PC-9 (cell line): ENCODE data around the gene HSPA8. TPM values are rescaled to one million over a fixed set of nuclear protein-coding genes. Genes with fewer than 3 reads are reported as not detected.

ENCODE experiments used
- BruUV-seq: library from RNA; stranded (reverse); fragments of 400-500 nt; replicated peaks from 2 replicates; lab custom pipeline; 2021; lab: Mats Ljungman, UMichigan
- CTCF ChIA-PET: fragments of 300-600 bp; sonication (Branson Sonifier 250); formaldehyde crosslinking; loops from one replicate; lab custom pipeline; 2022; ENCODE audit warnings: antibody characterized with exemption; lab: Charles Lee
- POLR2A ChIA-PET: fragments of 300-600 bp; sonication (Branson Sonifier 250); formaldehyde crosslinking; loops from one replicate; lab custom pipeline; 2022; ENCODE audit warnings: antibody characterized with exemption; ENCODE audit not compliant: unreplicated experiment; lab: Charles Lee
- DNase-seq, 2 experiments: peaks; one replicate each; pipeline versions ENCODE4 v3.0.0 to v3.0.0-alpha.2; 2015 to 2022; ENCODE audit warnings: mixed read lengths in 1 of 2
- H2AFZ ChIP-seq: fragments of 200-600 bp; sonication (generic); 2 replicates; pipeline ENCODE4 v1.8.1; 2017; ENCODE audit warnings: antibody characterized with exemption
- H3F3A ChIP-seq: fragments of 200-600 bp; sonication (generic); 2 replicates; pipeline ENCODE4 v1.8.1; 2017; ENCODE audit warnings: antibody characterized with exemption, mild to moderate bottlenecking, low read depth; ENCODE audit not compliant: insufficient read depth
- H3K27ac ChIP-seq: fragments of 200-600 bp; sonication (generic); 2 replicates; pipeline ENCODE4 v1.6.1; 2016; ENCODE audit warnings: mixed run types
- H3K27me3 ChIP-seq: fragments of 200-600 bp; sonication (generic); 2 replicates; pipeline ENCODE4 v1.6.1; 2016; ENCODE audit warnings: low read depth, mixed run types; ENCODE audit not compliant: insufficient read depth
- H3K36me3 ChIP-seq: fragments of 200-600 bp; sonication (generic); 2 replicates; pipeline ENCODE4 v1.6.1; 2016; ENCODE audit warnings: low read depth, mixed run types
- H3K4me1 ChIP-seq: fragments of 200-600 bp; sonication (generic); replicated peaks from 2 replicates; pipeline ENCODE4 v1.6.1; 2016; ENCODE audit warnings: mixed run types; ENCODE audit not compliant: insufficient read depth
- H3K4me2 ChIP-seq: fragments of 200-600 bp; sonication (generic); 2 replicates; pipeline ENCODE4 v1.6.1; 2017; ENCODE audit warnings: mixed run types
- H3K4me3 ChIP-seq: fragments of 200-600 bp; sonication (generic); 2 replicates; pipeline ENCODE4 v1.6.1; 2016; ENCODE audit warnings: mixed run types
- H3K79me2 ChIP-seq: fragments of 200-600 bp; sonication (generic); 2 replicates; pipeline ENCODE4 v1.6.1; 2017; ENCODE audit warnings: low read depth, mixed run types
- H3K9me2 ChIP-seq: fragments of 200-600 bp; sonication (generic); 2 replicates; pipeline ENCODE4 v1.8.1; 2017; ENCODE audit warnings: mild to moderate bottlenecking; ENCODE audit not compliant: insufficient read depth
- H3K9me3 ChIP-seq: fragments of 200-600 bp; sonication (generic); 2 replicates; pipeline ENCODE4 v1.8.1; 2016; ENCODE audit warnings: low read depth; ENCODE audit not compliant: insufficient read depth
- H4K20me1 ChIP-seq: fragments of 200-600 bp; sonication (generic); 2 replicates; pipeline ENCODE4 v1.8.1; 2017; ENCODE audit not compliant: insufficient read depth
- CTCF ChIP-seq: fragments of 200-600 bp; sonication (generic); conservative IDR thresholded peaks from 2 replicates; pipeline ENCODE4 v1.6.1; 2017; ENCODE audit warnings: mixed run types, antibody characterized with exemption, mild to moderate bottlenecking, moderate library complexity
- EZH2 ChIP-seq: fragments of 200-600 bp; sonication (generic); IDR thresholded peaks from 2 replicates; pipeline ENCODE4 v1.8.0; 2017; ENCODE audit warnings: antibody characterized with exemption, low read depth
- intact Hi-C: fragments of 100-400 bp; cut with micrococcal nuclease; formaldehyde crosslinking; loops from one replicate; pipeline ENCODE4 v1.10.0; 2022; ENCODE audit not compliant: unreplicated experiment
- total RNA-seq: library from RNA; stranded (reverse); gene quantifications from 2 replicates; pipeline ENCODE4 v1.2.3, GENCODE V29; 2021

The HSPA8 gene
- total RNA-seq, 1 experiment from 2014 or later: 1,103 TPM

- Histone ChIP-seq H3K4me3 (no peak overlapping the region), H2AFZ (no peak overlapping the region), H3K4me2 (no peak overlapping the region), H3K36me3 (no peaks in the 10 kb centered on the region), H3K79me2 (no peaks in the 10 kb centered on the region), H3K27ac (no peak overlapping the region), H3F3A (no peaks in the 10 kb centered on the region), H3K9me2 (no peaks in the 10 kb centered on the region), H4K20me1 (no peaks in the 10 kb centered on the region), H3K4me1 (no peaks in the 10 kb centered on the region), H3K9me3 (no peaks in the 10 kb centered on the region), H3K27me3 (no peaks in the 10 kb centered on the region)
- DNase-seq: no peak
- ChIA-PET POLR2A (no interaction called here), CTCF (no interaction called here)
- intact Hi-C loops: no loop called here
- BruUV-seq: no TSS peak
- TF ChIP-seq EZH2 (no peak), CTCF (no peak)
Observed at GRCh38 chr11:123033895-123034294, 28.0 kb downstream of the HSPA8 start.

GRCh38 chr11:123030517-123030916 is 31.4 kb downstream of the HSPA8 start:
- TF ChIP-seq CTCF (no peak), EZH2 (no peak)
- Histone ChIP-seq H3K27me3 (no peaks in the 10 kb centered on the region), H3F3A (no peaks in the 10 kb centered on the region), H3K79me2 (no peaks in the 10 kb centered on the region), H2AFZ (no peak overlapping the region), H3K36me3 (no peaks in the 10 kb centered on the region), H3K4me1 (no peaks in the 10 kb centered on the region), H3K9me2 (no peaks in the 10 kb centered on the region), H3K4me2 (no peak overlapping the region), H3K9me3 (no peaks in the 10 kb centered on the region), H4K20me1 (no peaks in the 10 kb centered on the region), H3K4me3 (no peak overlapping the region), H3K27ac (no peak overlapping the region)
- intact Hi-C loops: no loop called here
- POLR2A ChIA-PET: no interaction called here
- no TSS peak for BruUV-seq
- CTCF ChIA-PET: interaction anchor here (0.7 kb wide), 1 partner anchor 258 kb away, joined by 3 read pairs; no protein-coding TSS in a partner anchor
- no peak for DNase-seq

GRCh38 chr11:123020968-123021367 is 41.0 kb downstream of the HSPA8 start:
- no peak overlapping the region for H3K4me3 ChIP-seq
- no peaks in the 10 kb centered on the region for H3K36me3 ChIP-seq
- no peaks in the 10 kb centered on the region for H3K9me2 ChIP-seq
- peak overlapping the region; percentile 76; the same call in 1 of the 2 replicates for H2AFZ ChIP-seq
- no peaks in the 10 kb centered on the region for H3K79me2 ChIP-seq
- TF ChIP-seq EZH2: no peak
- peak; percentile 73 for TF ChIP-seq CTCF
- peaks cover 5% of the 10 kb centered on the region; the same call in 1 of the 2 replicates for H3K4me1 ChIP-seq
- ChIA-PET POLR2A (interaction anchor here (0.5 kb wide), 2 partner anchors 157 to 217 kb away, joined by 3 to 6 read pairs; no protein-coding TSS in a partner anchor), CTCF (interaction anchor here (0.6 to 1.8 kb wide), 11 partner anchors 13 to 547 kb away, joined by 3 to 19 read pairs (median 4); no protein-coding TSS in a partner anchor)
- H3K4me2 ChIP-seq: no peak overlapping the region
- 0 out of 2 replicates have a peak, but pooled peaks cover 4% of the 10 kb centered on the region for H3K9me3 ChIP-seq
- H3F3A ChIP-seq: no peaks in the 10 kb centered on the region
- peak in 1 of 2 experiments; percentile 6 for DNase-seq
- no TSS peak for BruUV-seq
- no peaks in the 10 kb centered on the region for H3K27me3 ChIP-seq
- no peak overlapping the region for H3K27ac ChIP-seq
- no peaks in the 10 kb centered on the region for H4K20me1 ChIP-seq
- intact Hi-C loops: loop anchor here (1.0 to 5.0 kb wide), 2 partner anchors 109 to 225 kb away; no protein-coding TSS in a partner anchor
